AML-193 (cell line): ENCODE measurements around the gene TMEM245.
A peak's percentile ranks its signal among the peaks of the same experiment; 100 is the strongest.

Experiments used
- DNase-seq, 2 experiments: peaks; one replicate each; lab custom pipeline; 2025; lab: John Stamatoyannopoulos, UW

The TMEM245 gene

GRCh38 chr9:109101202-109101595 lies 18.5 kb downstream of the TMEM245 start:
- no peak for DNase-seq

- DNase-seq = no peak
Observed at GRCh38 chr9:109100543-109101201, 19.1 kb downstream of the TMEM245 start.

GRCh38 chr9:109098960-109099308 lies 20.8 kb downstream of the TMEM245 start:
- DNase-seq = no peak

- DNase-seq = no peak
Observed at GRCh38 chr9:109098171-109098959, 21.4 kb downstream of the TMEM245 start.

GRCh38 chr9:109097146-109097545 lies 22.6 kb downstream of the TMEM245 start:
- DNase-seq = no peak

- no peak for DNase-seq
Observed at GRCh38 chr9:109095321-109095720, 24.4 kb downstream of the TMEM245 start.

- DNase-seq = no peak
Observed at GRCh38 chr9:109094268-109094667, 25.5 kb downstream of the TMEM245 start.

GRCh38 chr9:109092587-109092986 lies 27.2 kb downstream of the TMEM245 start:
- DNase-seq = no peak

- no peak for DNase-seq
Observed at GRCh38 chr9:109092051-109092580, 27.6 kb downstream of the TMEM245 start.

GRCh38 chr9:109088221-109088620 lies 31.5 kb downstream of the TMEM245 start:
- DNase-seq = no peak

GRCh38 chr9:109087795-109088194 lies 32.0 kb downstream of the TMEM245 start:
- DNase-seq = no peak

GRCh38 chr9:109086221-109086620 lies 33.5 kb downstream of the TMEM245 start:
- no peak for DNase-seq

GRCh38 chr9:109085510-109085909 lies 34.2 kb downstream of the TMEM245 start:
- DNase-seq = no peak

- DNase-seq = no peak
Observed at GRCh38 chr9:109083813-109084405, 35.8 kb downstream of the TMEM245 start.

GRCh38 chr9:109083141-109083540 lies 36.6 kb downstream of the TMEM245 start:
- no peak for DNase-seq

GRCh38 chr9:109082091-109082620 lies 37.6 kb downstream of the TMEM245 start:
- no peak for DNase-seq

- peak; percentile 24 to 91 for DNase-seq
Observed at GRCh38 chr9:109074236-109074889, 45.4 kb downstream of the TMEM245 start.

- DNase-seq = no peak
Observed at GRCh38 chr9:109072821-109073435, 46.8 kb downstream of the TMEM245 start.

GRCh38 chr9:109072133-109072692 lies 47.5 kb downstream of the TMEM245 start:
- DNase-seq = no peak

GRCh38 chr9:109068764-109069163 lies 51.0 kb downstream of the TMEM245 start:
- no peak for DNase-seq

- no peak for DNase-seq
Observed at GRCh38 chr9:109064963-109065702, 54.6 kb downstream of the TMEM245 start.
